Globus pallidus (tissue), 1 donor: Measurements from ENCODE around the gene JMJD1C.

Experiments
- DNase-seq: peaks from one replicate; pipeline ENCODE4 v3.0.0-alpha.2; 2015; ENCODE audit warnings: low spot score

Gene JMJD1C

DNA sequence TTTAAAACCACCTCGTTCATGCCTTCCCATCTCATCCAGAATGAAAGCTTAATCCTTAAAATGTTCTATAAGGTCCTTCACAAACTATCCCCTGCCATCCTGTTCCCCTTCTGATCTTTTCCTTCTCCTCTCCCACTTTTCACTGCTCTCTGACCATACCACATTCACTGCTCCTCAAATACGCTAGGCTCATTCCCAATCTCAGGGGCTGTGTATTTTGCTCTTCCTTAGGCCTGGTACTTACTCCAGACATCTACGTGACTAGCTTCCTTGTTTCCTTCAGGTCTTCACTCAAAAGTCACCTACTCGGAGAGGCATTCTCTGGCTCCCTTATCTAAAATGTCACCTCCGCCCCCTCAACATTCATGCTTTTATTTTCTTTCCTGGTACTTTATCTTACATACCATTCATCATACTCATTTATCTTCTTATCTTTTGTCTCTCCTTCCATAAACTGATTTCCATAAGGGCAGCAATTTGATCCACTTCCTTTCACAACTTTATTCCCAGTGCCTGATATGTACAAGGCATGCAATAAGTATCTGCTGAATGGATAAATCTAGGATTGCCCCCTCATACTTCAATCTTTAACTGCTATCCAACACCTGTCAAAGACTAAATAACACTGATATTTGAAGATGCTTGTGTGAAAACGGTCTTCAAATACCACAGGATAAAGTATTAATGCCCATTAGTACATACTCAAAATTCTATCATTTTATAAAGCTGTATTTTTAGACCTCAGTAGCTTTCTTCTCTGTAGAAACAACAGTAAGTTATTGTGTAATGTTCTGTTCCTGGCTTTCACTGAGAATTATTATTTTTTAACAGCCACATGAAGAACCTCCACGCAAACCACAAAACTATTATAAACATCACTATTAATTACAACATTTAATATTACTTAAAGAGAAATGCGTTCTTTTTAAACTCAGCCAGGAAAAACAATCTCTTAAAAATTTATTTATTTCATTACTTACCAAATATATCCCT lies 27.0 kb downstream of the JMJD1C start:
- no peak for DNase-seq

GRCh38 chr10:63437116-63437949 lies 28.4 kb downstream of the JMJD1C start:
- no peak for DNase-seq

DNA sequence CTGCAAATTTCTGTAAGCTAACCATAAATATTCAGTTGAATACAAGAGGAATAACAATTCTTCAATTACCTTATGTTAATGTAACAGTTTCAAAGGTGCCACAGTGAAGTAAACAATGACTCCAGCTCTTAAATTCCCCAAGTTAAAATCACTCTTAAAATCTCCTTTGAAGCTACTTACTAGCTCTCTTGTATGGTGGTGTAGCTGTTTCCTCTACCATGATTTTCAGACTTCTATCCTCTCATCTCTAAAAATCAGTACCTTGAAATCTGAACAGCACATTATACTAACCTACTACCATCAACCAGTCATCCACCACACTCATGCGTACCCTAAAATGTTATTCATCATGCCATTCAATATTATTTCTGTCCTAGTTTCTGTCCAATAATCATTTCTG lies 29.6 kb downstream of the JMJD1C start:
- DNase-seq: no peak

DNA sequence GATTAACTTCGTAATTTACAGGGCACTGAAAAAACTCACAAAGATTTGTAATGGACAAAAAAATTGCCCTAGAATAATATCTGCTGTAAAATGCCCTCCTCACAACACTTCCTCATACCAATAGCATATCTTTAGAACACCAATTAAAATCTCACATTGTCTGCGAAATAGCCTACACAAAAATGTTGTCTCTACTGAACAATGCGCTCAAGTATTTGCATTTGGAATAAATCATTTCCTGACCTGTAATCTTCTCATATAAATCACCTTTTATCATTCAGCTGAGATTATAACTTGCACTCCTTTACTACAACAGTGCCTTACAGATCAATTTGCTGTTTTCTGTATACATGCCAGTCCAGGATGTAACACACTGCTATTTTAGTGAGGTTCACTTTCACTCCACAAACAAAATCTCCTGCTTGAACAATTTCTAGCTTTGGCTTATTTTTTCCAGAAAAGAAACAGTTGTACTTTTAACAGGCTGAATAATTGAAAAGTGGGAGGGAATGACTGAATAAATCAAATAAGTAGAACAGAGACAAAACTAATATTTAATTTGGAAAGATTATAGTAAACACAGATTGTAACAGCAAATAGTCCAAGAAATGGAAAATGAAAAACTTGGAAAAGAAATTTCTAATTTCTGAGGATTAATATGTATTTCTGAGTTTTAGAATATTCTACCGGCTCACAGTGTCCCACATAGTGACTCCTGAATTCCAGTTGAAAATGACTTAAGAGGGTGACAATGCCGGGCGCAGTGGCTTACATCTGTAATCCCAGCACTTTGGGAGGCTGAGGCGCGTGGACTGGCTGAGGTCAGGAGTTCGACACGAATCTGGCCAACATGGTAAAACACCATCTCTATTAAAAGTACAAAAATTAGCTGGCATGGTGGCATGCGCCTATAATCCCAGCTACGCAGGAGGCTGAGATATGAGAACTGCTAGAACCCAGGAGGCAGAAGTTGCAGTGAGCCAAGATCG lies 30.6 kb downstream of the JMJD1C start:
- no peak for DNase-seq

GRCh38 chr10:63431962-63432797 lies 33.6 kb downstream of the JMJD1C start:
- no peak for DNase-seq

- DNase-seq: no peak
Measured at GRCh38 chr10:63430999-63431356, 34.8 kb downstream of the JMJD1C start.

GRCh38 chr10:63430091-63430998 lies 35.4 kb downstream of the JMJD1C start:
- no peak for DNase-seq

- no peak for DNase-seq
Measured at GRCh38 chr10:63429281-63429680, 36.5 kb downstream of the JMJD1C start.

DNA sequence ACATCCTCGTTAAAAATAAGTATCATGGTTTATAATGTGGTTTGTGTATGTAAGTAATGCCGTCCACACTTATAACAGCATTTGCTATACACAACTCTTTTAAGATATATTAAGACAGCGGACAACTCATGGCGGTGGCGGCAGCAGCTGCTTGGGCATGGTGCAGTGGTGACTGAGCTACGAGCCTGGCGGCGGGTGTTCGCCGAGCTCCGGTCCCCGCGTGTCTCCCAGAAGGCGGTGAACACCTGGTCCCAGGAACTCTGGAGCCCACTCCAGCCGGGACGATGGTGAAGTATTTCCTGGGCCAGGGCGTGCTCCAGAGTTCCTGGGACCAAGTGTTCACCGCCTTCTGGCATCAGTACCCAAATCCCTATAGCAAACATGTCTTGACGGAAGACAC lies 38.8 kb downstream of the JMJD1C start:
- DNase-seq: no peak

DNA sequence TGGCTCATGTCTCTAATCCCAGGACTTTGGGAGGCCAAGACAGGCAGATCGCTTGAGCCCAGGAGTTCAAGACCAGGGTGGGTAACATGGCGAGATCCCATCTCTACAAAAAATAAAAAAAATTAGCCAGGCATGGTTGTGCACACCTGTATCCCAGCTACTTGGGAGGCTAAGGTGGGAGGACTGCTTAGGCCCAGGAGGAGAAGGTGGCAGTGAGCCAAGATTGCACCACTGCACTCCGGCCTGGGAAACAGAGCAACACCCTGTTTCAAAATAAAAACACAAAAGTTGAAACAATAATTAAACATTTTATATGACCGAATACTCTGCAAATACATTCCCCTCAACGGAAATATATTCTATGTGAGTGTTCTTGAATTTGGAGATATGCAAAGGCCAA lies 40.3 kb downstream of the JMJD1C start:
- no peak for DNase-seq

DNA sequence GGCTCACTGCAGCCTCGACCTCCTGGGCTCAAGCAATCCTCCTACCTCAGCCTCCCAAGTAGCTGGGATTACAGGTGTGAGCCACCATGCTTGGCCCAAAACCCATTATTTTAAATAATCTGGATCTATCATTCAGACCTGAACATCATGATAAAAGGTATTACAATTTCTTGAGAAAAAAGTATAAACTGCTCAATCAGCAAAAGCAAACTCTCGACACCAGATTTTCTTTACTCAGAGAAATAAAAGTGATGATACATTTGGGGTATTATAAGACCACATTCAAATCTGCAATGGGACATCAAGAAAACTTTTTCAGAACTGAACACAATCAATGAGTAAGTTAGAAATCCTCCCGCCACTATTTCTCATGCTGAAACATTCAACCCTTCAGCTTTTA lies 41.2 kb downstream of the JMJD1C start:
- DNase-seq: no peak

GRCh38 chr10:63423494-63423893 lies 42.3 kb downstream of the JMJD1C start:
- no peak for DNase-seq

- DNase-seq: peak; percentile 16
Measured at GRCh38 chr10:63421591-63421990, 44.2 kb downstream of the JMJD1C start.

- peak; percentile 26 for DNase-seq
Measured at GRCh38 chr10:63416376-63416775, 49.4 kb downstream of the JMJD1C start.

DNA sequence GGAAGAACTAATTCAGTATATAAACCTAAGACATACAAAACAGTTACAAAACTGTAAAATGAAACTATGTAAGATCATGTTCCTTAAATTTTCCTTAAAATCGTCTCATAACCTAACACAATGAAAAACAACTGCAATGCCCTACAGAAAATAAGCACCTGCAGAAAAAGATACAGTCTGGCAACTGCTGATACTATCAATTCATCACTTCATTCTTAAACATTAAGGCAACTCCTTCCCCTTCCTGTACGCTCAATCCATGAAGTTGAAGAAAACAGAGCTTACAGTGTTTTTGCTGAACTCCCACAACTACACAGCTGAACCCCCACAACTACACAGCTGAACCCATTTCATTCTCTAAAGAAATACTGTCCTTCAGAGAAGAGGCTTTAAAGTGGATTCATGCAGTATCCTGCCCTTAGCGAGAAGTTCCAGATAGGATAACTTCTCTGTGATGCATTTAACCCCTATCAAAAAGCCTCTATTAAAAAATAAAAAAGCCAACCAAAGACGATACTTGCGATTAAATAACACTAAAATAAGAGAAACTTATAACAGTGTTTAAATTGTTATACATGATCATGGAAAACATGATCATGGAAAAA lies 50.0 kb downstream of the JMJD1C start:
- DNase-seq: peak; percentile 16

DNA sequence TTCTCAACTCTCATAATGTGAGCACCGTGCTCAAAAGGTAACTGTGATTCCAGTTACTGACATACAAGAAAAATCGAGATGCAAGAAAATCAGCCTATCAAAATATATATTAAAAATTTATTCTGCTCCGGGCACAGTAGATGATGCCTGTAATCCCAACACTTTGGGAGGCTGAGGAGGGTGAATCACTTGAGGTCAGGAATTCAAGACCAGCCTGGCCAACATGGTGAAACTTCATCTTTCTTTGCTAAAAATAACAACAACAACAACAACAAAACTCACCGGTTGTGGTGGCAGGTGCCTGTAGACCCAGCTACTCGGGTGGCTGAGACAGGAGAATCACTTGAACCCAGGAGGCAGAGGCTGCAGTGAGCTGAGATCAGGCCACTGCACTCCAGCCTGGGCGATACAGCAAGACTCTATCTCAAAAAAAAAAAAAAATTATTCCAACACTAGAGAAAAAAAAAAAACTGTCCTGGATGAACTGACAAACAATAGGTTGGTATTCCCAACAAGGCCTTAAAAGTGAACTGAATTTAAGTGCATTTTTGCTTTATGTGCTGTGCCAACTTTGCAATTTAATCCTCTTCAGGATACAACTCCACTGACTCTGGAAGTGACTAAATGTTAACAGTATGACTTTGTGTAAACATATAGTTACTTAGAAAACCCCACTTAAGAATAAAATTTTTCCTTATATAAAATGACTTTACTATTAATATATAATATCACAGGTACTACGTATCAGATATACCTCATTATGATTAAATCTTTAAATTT lies 51.1 kb downstream of the JMJD1C start:
- DNase-seq: no peak

- DNase-seq: no peak
Measured at GRCh38 chr10:63413429-63413828, 52.3 kb downstream of the JMJD1C start.

DNA sequence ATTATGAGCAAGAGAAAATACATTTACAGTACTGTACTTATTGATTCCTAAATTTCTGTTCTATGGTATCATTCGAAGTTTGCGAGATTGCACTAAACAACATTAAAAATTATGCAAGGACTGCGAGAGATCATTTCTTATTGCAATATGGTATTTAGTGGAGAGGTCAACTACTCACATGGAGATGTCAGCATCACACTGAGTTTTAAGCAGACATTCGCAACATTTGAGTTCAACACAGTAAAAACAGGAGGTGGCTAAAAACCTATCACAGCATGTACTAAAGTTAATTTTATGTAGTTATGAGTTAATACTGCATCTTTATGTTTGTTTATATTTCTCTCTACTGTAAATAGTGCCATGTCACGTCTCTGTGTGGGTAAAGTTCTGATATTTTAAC lies 53.5 kb downstream of the JMJD1C start:
- no peak for DNase-seq

DNA sequence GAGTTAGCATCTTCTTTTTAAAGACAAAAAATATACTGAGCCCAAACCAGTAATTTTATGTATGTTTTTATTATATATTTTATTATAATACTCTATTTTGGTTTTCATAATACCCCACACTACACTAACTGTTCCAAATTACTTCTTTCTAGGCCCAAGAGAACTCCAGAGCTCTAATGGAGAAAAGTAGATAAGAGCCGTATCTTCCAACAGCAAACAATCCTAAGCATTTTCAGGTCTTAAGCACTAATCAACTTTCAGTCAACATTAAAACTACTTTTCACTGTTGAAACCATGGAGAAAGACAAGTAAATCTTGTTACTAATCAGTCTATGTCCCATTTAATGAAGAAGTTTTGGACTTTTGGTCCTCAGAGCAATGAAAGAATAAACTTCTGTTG lies 55.1 kb downstream of the JMJD1C start:
- DNase-seq: no peak
